ENCODE results near the gene ATP10B.

- no peak for TF ChIP-seq POLR2AphosphoS5 (IDR thresholded peaks at IDR 0.05; ENCODE audit: low read depth, low read length)
- TF ChIP-seq TAF1 (IDR thresholded peaks at IDR 0.05; ENCODE audit: borderline replicate concordance, insufficient read depth, low read length) = no peak
- TF ChIP-seq, protein P1, sequence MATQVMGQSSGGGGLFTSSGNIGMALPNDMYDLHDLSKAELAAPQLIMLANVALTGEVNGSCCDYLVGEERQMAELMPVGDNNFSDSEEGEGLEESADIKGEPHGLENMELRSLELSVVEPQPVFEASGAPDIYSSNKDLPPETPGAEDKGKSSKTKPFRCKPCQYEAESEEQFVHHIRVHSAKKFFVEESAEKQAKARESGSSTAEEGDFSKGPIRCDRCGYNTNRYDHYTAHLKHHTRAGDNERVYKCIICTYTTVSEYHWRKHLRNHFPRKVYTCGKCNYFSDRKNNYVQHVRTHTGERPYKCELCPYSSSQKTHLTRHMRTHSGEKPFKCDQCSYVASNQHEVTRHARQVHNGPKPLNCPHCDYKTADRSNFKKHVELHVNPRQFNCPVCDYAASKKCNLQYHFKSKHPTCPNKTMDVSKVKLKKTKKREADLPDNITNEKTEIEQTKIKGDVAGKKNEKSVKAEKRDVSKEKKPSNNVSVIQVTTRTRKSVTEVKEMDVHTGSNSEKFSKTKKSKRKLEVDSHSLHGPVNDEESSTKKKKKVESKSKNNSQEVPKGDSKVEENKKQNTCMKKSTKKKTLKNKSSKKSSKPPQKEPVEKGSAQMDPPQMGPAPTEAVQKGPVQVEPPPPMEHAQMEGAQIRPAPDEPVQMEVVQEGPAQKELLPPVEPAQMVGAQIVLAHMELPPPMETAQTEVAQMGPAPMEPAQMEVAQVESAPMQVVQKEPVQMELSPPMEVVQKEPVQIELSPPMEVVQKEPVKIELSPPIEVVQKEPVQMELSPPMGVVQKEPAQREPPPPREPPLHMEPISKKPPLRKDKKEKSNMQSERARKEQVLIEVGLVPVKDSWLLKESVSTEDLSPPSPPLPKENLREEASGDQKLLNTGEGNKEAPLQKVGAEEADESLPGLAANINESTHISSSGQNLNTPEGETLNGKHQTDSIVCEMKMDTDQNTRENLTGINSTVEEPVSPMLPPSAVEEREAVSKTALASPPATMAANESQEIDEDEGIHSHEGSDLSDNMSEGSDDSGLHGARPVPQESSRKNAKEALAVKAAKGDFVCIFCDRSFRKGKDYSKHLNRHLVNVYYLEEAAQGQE (IDR thresholded peaks at IDR 0.05; ENCODE audit: insufficient read depth in 1 of 2, low read depth in 2 of 2, low read length in 2 of 2) = no peak
- no peak for TF ChIP-seq SIN3A (IDR thresholded peaks at IDR 0.05; ENCODE audit: borderline replicate concordance, insufficient read depth, low read length)
Measured at GRCh38 chr5:160837749-160838593, 14.0 kb downstream of the ATP10B start.

Measured in PFSK-1 (cell line).